NOMO-1 treated with DMSO at 0.1 percent for 48 hours (cell line): ENCODE data around the gene SPATC1L.
"Not testable (repeated sequence)": the region's sequence is repeated elsewhere in the genome, so short reads cannot be mapped to it uniquely, and the experiment has no call there.

Source experiments
- DNase-seq: peaks from one replicate; lab custom pipeline; 2025; ENCODE audit not compliant: unreplicated experiment; lab: John Stamatoyannopoulos, UW

The SPATC1L gene

DNA sequence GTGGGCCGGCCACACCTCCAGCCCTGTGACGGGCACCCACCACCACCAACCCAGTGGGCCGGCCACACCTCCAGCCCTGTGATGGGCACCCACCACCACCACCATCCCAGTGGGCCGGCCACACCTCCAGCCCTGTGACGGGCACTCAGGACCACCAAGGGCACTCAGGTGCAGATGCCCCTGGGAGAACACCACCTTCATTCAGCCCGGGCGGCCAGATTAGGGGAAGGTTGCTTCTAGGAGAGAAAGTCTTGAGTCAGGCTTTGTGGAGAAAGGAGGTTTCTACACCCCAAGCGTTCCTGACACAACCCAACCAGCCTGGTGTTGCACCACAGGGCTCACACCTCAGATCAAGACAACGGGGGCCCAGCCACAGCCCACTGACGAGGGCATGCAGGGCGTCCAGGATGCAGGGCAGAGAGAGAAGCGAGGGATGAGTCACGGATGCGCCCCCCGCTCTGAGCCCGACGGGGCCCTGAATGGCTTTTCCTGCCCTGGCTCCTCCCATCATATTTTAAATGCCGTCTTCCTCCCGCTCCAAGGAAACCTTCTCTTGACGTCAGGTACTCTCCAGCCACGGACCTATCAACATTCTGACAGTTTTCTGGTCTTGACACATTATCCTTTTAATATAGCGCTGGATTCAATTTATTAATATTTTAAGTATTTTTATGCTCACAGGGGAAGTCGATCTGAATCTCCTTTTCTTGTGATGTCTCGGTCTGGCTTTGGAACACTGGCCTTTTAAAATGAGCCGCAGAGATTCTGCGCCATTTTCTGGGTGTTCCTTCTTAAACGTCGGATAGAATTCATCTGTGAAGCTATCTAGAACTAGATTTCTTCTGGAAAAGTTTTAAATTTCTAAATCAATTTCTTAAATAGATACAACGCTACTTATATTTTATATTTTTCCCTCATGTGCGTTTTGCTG, 631 bp upstream of the SPATC1L start:
- peak; percentile 92 for DNase-seq

GRCh38 chr21:46183337-46183909, 836 bp downstream of the SPATC1L start:
- DNase-seq = not testable (repeated sequence)

DNA sequence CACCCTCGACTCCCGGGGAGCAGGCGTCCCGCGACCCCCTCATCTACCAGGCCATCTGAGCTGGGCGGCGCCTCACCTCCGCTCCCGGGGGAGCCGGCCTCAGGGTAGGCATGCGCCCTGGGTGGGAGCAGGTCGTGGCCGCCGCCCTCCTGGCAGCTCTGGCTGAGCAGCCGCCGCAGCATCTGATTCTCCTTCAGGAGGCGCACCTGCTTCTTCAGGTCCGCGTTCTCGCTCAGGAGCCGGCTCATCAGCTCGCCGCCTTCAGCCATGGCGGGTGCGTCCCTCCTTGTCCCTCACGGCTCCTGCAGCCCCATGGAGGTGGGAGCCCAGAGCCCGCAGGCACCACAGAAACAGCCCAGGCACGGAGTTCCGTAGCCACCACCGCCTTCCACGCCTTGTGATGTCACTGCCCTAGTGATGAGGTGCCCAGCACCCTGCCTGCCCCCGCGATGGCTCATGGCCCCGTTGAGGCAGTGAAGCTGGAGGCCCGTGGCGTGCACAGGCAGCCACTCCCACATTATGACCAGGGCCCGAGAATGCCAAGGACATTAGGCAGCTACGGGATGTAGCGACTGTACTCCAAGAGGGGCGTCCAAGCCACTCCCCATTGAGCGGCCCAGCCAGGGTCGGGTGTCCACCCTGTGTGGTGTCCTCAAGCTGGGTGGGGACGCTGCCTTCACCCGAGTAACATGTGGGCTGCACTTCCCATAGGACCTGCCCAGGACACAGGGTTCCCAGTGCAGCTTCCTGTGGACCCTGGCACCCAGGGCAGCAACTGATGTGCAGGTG, 1.5 kb downstream of the SPATC1L start:
- no peak for DNase-seq

GRCh38 chr21:46181953-46182547, 2.2 kb downstream of the SPATC1L start:
- no peak for DNase-seq

GRCh38 chr21:46181436-46181835, 2.8 kb downstream of the SPATC1L start:
- DNase-seq = no peak

- no peak for DNase-seq
Observed at GRCh38 chr21:46180778-46181391, 3.4 kb downstream of the SPATC1L start.

- DNase-seq = peak; percentile 22
Observed at GRCh38 chr21:46180079-46180722, 4.1 kb downstream of the SPATC1L start.

GRCh38 chr21:46179708-46180078, 4.6 kb downstream of the SPATC1L start:
- DNase-seq = no peak

GRCh38 chr21:46178961-46179360, 5.3 kb downstream of the SPATC1L start:
- DNase-seq = no peak

DNA sequence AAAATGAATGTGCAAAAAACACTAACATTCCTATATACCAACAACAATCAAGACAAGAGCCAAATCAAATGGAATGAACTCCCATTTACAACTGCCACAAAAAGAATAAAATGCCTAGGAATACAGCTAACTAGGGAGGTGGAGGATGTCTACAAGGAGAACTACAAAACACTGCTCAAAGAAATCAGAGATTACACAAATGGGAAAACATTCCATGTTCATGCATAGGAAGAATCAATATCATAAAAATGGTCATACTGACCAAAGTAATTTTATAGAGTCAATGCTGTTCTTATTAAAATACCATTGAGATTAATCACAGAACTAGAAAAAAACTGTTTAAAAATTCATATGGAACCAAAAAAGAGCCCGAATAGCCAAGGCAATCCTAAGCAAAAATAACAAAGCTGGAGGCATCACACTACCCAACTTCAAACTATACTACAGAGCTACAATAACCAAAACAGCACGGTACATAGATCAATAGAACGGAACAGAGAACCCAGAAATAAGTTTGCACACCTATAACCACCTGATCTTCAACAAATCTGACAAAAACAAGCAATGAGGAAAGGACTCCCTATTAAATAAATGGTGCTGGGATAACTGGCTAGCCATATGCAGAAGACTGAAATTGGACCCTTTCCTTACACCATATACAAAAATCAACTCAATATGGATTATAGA, 7.7 kb downstream of the SPATC1L start:
- not testable (repeated sequence) for DNase-seq

DNA sequence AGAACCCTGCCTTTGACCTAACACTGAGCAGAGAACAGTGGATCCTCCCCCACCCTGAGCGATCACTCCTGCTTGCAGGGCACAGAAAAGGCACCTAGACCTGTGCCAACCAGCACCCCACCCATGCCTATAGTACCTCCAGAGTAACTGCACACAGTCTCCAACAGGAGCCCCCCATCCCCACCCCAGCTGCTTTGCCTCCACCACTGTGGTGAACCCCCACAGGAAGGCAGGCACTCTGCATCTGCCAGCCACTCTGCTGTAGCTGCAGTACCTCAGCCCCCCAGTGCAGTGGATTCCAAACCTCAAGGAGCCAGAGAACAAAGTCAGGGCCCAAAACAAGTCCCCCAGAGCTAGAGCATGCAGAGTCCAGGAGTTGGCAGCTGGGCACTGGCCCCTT, 10.7 kb downstream of the SPATC1L start:
- no peak for DNase-seq

DNA sequence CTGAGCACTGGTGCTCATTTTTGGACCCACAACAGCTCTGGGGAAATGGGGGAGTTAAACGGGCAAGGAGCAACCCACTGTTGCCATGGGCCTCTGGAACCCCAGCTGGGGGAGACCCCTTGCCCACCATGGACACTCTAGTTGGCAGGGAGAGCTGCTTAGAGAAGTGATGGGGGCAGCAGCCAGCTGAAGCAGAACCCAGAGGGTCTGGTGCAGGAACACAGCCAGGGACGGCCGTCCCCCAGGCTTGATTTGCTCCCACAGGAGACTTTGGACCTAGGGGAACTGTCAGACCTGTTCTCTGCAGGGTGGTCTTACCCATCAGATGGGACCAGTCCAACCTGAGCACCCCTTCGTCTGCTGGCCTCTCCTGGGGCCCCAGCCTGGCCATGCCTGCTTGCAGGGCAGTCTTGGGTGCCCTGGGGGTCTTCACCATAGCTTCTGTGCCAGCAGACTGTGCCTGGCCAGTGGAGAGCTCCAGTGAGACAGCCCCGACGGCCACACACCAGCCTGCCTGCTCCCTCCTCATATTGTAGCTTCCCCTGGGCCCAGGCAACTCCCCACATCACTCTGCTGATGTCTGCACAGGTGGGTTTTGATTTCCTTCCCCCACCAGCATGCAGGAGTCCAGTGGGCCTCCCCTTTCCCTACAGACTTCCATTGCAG, 11.3 kb downstream of the SPATC1L start:
- DNase-seq = no peak

DNA sequence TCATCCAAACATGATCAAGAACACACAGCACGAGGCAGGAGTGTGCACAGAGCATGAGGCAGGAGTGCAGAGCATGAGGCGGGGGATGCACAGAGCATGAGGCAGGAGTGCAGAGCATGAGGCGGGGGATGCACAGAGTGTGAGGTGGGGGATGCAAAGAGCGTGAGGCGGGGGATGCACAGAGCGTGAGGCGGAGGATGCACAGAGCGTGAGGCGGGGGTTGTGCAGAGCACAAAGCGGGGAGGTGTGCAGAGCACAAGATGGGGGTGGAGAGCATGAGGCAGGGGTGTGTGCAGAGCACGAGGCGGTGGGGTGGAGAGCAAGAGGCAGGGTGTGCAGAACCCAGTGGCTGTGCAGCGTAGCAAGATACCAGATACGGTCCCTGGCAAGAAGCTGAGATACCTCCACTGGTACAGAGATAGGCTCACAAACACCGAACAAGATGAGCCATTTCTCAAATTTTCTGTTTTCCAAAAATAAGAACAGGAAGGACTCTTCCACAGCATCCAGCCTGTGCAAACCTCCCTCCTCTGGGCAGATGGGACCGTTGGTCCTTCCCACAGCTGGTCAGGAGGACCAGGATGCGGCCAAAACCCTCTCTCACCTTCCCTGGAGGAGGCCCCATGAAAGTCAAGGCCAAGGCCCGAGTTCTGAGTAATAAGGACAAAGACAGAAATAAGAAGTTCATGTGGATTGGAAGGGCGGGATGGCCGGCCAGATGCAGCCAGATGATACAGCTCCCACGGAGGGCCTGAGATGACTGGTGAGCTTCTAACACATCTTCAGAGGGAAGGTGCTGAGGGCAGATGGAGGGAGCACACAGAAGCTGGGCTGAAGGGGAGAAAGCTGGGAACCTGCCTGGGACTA, 12.0 kb downstream of the SPATC1L start:
- no peak for DNase-seq

- no peak for DNase-seq
Observed at GRCh38 chr21:46171585-46171984, 12.7 kb downstream of the SPATC1L start.

GRCh38 chr21:46170436-46171193, 13.6 kb downstream of the SPATC1L start:
- DNase-seq = not testable (repeated sequence)

GRCh38 chr21:46168659-46169386, 15.4 kb downstream of the SPATC1L start:
- no peak for DNase-seq

DNA sequence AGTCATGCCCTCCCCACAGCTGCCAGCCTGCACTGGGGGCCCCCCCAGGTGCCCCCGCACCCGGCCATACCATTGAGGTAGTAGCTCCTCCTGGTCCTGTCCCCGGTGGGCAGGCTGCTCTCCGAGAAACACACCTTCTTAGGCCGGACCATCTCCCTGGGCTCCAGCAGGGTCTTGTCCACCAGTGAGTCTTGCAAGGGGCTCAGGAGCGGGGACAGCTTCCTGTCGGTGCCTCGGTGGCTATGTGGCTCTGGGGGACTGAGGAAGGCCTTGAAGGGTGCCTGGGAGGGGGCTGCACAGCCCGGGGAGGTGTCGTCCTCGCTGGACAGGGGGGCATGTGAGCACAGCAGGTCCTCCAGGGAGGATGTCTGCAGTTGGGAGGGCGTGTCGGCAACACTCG, 16.0 kb downstream of the SPATC1L start:
- no peak for DNase-seq
